Panc1 (cell line): ENCODE results near the gene KCNN3. TPM values are rescaled to one million over a fixed set of nuclear protein-coding genes. Genes with fewer than 3 reads are reported as not detected.

Experiments
- ATAC-seq: fragments of 200-7000 bp; cut with Tn5 transposase; 2 replicates; pipeline ENCODE4 v1.9.1; 2020; ENCODE audit warnings: mild to moderate bottlenecking, moderate library complexity
- BruUV-seq: library from RNA; stranded (reverse); fragments of 400-500 nt; replicated peaks from 2 replicates; lab custom pipeline; 2021; lab: Mats Ljungman, UMichigan
- CTCF ChIA-PET: fragments of 300-600 bp; sonication (Branson Sonifier 250); formaldehyde crosslinking; loops from one replicate; lab custom pipeline; 2022; ENCODE audit warnings: antibody characterized with exemption; lab: Charles Lee
- POLR2A ChIA-PET: fragments of 300-600 bp; sonication (Branson Sonifier 250); formaldehyde crosslinking; loops from one replicate; lab custom pipeline; 2022; ENCODE audit warnings: antibody characterized with exemption; lab: Charles Lee
- DNase-seq: peaks from one replicate; pipeline ENCODE4 v3.0.0-alpha.2; 2010; ENCODE audit warnings: low read depth, low spot score
- H3K27ac ChIP-seq: 2 replicates; pipeline ENCODE4 v1.5.1; 2011; ENCODE audit warnings: mild to moderate bottlenecking, low read length, inconsistent platforms
- H3K27me3 ChIP-seq: fragments of 200-500 bp; sonication (Bioruptor generic); 2 replicates; pipeline ENCODE4 v1.6.0; 2014; ENCODE audit warnings: low read length, inconsistent platforms; ENCODE audit not compliant: control insufficient read depth, insufficient read depth
- H3K36me3 ChIP-seq: fragments of 200-500 bp; sonication (Bioruptor generic); 2 replicates; pipeline ENCODE4 v1.5.1; 2014; ENCODE audit warnings: inconsistent platforms, mild to moderate bottlenecking, low read length, moderate library complexity; ENCODE audit not compliant: control insufficient read depth, insufficient read depth
- H3K4me1 ChIP-seq: 2 replicates; pipeline ENCODE4 v1.5.1; 2011; ENCODE audit warnings: inconsistent platforms, mild to moderate bottlenecking, low read length, moderate library complexity; ENCODE audit not compliant: control insufficient read depth, insufficient read depth
- H3K4me3 ChIP-seq, 2 experiments: 2 replicates each; pipeline ENCODE4 v1.5.1; 2011 to 2012; ENCODE audit warnings: low read depth in 2 of 2, low read length in 2 of 2, mild to moderate bottlenecking in 2 of 2, inconsistent platforms in 1 of 2, moderate library complexity in 1 of 2
- H3K9me3 ChIP-seq: fragments of 200-500 bp; sonication (Bioruptor generic); 2 replicates; pipeline ENCODE4 v1.5.1; 2014; ENCODE audit warnings: low read depth, mild to moderate bottlenecking, inconsistent platforms, low read length, moderate library complexity; ENCODE audit not compliant: control insufficient read depth, insufficient read depth
- POLR2AphosphoS5 ChIP-seq: IDR thresholded peaks from 2 replicates; pipeline ENCODE4 v1.6.1; 2012; ENCODE audit warnings: mild to moderate bottlenecking, low read depth, low read length, moderate library complexity
- SIN3A ChIP-seq: IDR thresholded peaks from 2 replicates; pipeline ENCODE4 v1.6.1; 2012; ENCODE audit warnings: low read depth, mild to moderate bottlenecking, low read length, moderate library complexity, borderline replicate concordance; ENCODE audit not compliant: insufficient read depth
- TCF7L2 ChIP-seq: IDR thresholded peaks from 2 replicates; pipeline ENCODE4 v1.6.1; 2011; ENCODE audit warnings: mild to moderate bottlenecking, low read depth, low read length, inconsistent platforms
- in situ Hi-C: cut with HindIII; loops from 2 replicates; pipeline ENCODE4 v1.10.0; 2016; ENCODE audit warnings: low sequenced_read_pairs, low pct_unique_long_range_greater_than_20kb
- intact Hi-C: fragments of 100-400 bp; cut with micrococcal nuclease; formaldehyde crosslinking; loops from one replicate; pipeline ENCODE4 v1.10.0; 2022; ENCODE audit not compliant: unreplicated experiment
- total RNA-seq: library from RNA; stranded (reverse); gene quantifications from one replicate; pipeline ENCODE4 v1.2.1, GENCODE V29; 2021; ENCODE audit not compliant: unreplicated experiment
- TF ChIP-seq, protein P1 (sequence below): fragments of 450-650 bp; IDR thresholded peaks from 2 replicates; pipeline ENCODE4 v1.5.1; 2017; ENCODE audit warnings: mild to moderate bottlenecking
- TF ChIP-seq, protein P2 (sequence below), 2 experiments: IDR thresholded peaks; 2 replicates each; pipeline ENCODE4 v1.6.1; 2011 to 2012; ENCODE audit warnings: low read depth in 2 of 2, control low read depth in 1 of 2, low read length in 1 of 2, mild to moderate bottlenecking in 1 of 2, moderate library complexity in 1 of 2; ENCODE audit not compliant: insufficient read depth in 1 of 2

KCNN3 gene
- total RNA-seq, 1 experiment from 2014 or later = 0.05 TPM

DNA sequence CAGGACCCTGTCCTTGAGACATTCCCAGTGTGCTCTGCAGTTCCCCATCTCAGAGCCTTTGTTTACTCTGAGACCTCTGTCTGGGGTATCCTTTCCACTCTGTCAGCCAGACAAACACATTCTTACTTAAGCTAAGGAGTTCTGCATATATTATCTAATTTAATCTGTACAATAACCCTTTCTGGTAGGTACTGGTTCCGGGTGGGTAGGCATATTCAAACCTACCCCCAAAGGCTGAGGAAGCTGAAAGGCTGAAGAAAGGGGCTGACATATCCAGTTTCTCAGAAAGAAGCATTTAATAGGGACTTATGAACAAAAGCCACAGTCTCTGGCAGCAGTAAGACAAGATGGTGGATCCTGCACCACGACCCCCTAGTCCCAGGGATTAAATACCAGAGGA lies 53.1 kb downstream of the KCNN3 start:
- no peak for DNase-seq
- ChIA-PET POLR2A (no interaction called here), CTCF (no interaction called here)
- intact Hi-C loops = no loop called here
- no peaks in the 10 kb centered on the region for H3K36me3 ChIP-seq
- no peak overlapping the region for H3K27ac ChIP-seq
- H3K27me3 ChIP-seq = no peaks in the 10 kb centered on the region
- no TSS peak for BruUV-seq
- H3K9me3 ChIP-seq = no peaks in the 10 kb centered on the region
- H3K4me3 ChIP-seq = no peak overlapping the region
- ATAC-seq = no peak
- TF ChIP-seq TCF7L2 (no peak), POLR2AphosphoS5 (no peak), SIN3A (no peak)
- TF ChIP-seq, protein P1, sequence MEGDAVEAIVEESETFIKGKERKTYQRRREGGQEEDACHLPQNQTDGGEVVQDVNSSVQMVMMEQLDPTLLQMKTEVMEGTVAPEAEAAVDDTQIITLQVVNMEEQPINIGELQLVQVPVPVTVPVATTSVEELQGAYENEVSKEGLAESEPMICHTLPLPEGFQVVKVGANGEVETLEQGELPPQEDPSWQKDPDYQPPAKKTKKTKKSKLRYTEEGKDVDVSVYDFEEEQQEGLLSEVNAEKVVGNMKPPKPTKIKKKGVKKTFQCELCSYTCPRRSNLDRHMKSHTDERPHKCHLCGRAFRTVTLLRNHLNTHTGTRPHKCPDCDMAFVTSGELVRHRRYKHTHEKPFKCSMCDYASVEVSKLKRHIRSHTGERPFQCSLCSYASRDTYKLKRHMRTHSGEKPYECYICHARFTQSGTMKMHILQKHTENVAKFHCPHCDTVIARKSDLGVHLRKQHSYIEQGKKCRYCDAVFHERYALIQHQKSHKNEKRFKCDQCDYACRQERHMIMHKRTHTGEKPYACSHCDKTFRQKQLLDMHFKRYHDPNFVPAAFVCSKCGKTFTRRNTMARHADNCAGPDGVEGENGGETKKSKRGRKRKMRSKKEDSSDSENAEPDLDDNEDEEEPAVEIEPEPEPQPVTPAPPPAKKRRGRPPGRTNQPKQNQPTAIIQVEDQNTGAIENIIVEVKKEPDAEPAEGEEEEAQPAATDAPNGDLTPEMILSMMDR = no peak
- TF ChIP-seq, protein P2, sequence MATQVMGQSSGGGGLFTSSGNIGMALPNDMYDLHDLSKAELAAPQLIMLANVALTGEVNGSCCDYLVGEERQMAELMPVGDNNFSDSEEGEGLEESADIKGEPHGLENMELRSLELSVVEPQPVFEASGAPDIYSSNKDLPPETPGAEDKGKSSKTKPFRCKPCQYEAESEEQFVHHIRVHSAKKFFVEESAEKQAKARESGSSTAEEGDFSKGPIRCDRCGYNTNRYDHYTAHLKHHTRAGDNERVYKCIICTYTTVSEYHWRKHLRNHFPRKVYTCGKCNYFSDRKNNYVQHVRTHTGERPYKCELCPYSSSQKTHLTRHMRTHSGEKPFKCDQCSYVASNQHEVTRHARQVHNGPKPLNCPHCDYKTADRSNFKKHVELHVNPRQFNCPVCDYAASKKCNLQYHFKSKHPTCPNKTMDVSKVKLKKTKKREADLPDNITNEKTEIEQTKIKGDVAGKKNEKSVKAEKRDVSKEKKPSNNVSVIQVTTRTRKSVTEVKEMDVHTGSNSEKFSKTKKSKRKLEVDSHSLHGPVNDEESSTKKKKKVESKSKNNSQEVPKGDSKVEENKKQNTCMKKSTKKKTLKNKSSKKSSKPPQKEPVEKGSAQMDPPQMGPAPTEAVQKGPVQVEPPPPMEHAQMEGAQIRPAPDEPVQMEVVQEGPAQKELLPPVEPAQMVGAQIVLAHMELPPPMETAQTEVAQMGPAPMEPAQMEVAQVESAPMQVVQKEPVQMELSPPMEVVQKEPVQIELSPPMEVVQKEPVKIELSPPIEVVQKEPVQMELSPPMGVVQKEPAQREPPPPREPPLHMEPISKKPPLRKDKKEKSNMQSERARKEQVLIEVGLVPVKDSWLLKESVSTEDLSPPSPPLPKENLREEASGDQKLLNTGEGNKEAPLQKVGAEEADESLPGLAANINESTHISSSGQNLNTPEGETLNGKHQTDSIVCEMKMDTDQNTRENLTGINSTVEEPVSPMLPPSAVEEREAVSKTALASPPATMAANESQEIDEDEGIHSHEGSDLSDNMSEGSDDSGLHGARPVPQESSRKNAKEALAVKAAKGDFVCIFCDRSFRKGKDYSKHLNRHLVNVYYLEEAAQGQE (IDR thresholded peaks at IDR 0.05; ENCODE audit: insufficient read depth in 1 of 2, low read depth in 2 of 2, low read length in 1 of 2) = no peak
- H3K4me1 ChIP-seq = no peaks in the 10 kb centered on the region
- in situ Hi-C loops = no loop called here

DNA sequence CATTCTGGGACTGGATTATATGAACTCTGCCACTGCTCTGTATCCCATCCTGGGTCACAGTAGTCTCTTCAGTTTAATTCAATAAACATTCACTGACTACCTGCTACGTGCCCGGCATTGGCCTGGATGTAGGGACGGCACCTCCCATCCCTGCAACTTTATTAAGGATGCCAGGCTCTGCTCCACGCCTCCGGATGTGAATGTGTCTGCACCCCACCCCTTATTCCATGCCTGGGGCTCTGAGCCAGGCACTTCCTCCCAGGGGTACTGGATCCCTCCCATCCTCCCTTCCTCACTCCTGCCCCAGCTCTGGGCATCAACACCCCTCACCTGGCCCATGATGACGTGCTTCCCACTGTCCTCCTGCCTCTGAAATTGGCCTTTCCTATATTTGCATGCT lies 53.7 kb downstream of the KCNN3 start:
- no peaks in the 10 kb centered on the region for H3K27me3 ChIP-seq
- BruUV-seq = no TSS peak
- no peaks in the 10 kb centered on the region for H3K9me3 ChIP-seq
- DNase-seq = no peak
- no peaks in the 10 kb centered on the region for H3K4me1 ChIP-seq
- ChIA-PET POLR2A (no interaction called here), CTCF (no interaction called here)
- H3K27ac ChIP-seq = no peak overlapping the region
- TF ChIP-seq, protein P1 = no peak
- in situ Hi-C loops = no loop called here
- no peak for ATAC-seq
- no peak overlapping the region for H3K4me3 ChIP-seq
- intact Hi-C loops = no loop called here
- H3K36me3 ChIP-seq = no peaks in the 10 kb centered on the region
